ENCODE results near the gene DIP2C. TPM values are rescaled to one million over a fixed set of nuclear protein-coding genes. Genes with fewer than 3 reads are reported as not detected.

Gene DIP2C
- total and polyA plus RNA-seq, 3 donors from 2014 or later: 14.9 to 43.4 (median 30.1) TPM

DNA sequence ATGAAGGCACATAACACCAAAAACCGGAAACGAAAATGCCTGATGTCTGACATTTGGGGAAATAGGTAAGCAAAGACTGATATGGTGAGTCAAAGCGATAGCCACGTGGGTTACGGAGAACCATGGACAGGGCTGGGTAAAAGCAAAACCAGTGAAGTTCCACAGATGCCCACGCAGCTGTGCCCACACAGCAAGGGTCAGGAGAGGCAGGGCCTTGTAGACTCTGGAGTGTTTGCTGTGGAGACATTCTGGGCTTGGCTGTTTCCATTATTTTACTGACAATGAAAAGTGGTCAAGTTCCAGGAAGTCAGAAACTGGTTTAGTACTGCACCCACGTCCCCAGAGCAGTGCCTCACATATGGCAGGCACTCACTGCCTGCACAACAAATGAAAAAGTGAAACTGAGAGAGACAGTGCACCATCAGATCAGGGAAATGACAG is 405.5 kb downstream of the DIP2C start:
- intact Hi-C loops (cut with DNase I; ENCODE audit: low total_unique reads): no loop called here
- Histone ChIP-seq H3K27ac (no peak overlapping the region), H3K9me3 (no peaks in the 10 kb centered on the region), H3K36me3 (ENCODE audit: low read depth, missing control alignments) (no peaks in the 10 kb centered on the region), H3K4me1 (no peaks in the 10 kb centered on the region), H3K4me3 (no peak overlapping the region), H3K27me3 (no peaks in the 10 kb centered on the region)
- TF ChIP-seq POLR2A (IDR thresholded peaks at IDR 0.05): no peak
- TF ChIP-seq, protein P1, sequence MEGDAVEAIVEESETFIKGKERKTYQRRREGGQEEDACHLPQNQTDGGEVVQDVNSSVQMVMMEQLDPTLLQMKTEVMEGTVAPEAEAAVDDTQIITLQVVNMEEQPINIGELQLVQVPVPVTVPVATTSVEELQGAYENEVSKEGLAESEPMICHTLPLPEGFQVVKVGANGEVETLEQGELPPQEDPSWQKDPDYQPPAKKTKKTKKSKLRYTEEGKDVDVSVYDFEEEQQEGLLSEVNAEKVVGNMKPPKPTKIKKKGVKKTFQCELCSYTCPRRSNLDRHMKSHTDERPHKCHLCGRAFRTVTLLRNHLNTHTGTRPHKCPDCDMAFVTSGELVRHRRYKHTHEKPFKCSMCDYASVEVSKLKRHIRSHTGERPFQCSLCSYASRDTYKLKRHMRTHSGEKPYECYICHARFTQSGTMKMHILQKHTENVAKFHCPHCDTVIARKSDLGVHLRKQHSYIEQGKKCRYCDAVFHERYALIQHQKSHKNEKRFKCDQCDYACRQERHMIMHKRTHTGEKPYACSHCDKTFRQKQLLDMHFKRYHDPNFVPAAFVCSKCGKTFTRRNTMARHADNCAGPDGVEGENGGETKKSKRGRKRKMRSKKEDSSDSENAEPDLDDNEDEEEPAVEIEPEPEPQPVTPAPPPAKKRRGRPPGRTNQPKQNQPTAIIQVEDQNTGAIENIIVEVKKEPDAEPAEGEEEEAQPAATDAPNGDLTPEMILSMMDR (IDR thresholded peaks at IDR 0.05): no peak
- DNase-seq: no peak
- 87 to 90% methylated on average over 7 of the region's 7 CpGs for WGBS, 2 donors

DNA sequence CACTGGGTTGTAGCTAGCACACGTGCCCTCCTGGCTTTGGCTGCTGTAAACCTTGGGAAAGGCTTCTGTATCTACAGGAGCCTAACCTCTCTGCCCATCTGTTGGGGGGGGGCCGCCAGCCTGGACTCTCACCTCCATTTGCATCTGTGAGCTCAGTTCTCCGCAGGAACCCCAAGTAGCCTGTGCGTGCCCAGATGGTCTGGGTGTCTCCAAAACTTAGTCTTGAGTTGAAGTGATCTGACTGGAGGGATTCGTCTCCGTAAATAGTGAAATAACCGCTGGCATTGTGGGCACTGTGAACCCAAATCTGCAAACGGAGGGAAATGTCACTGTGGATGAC is 406.4 kb downstream of the DIP2C start:
- Histone ChIP-seq H3K4me1 (no peaks in the 10 kb centered on the region), H3K4me3 (no peak overlapping the region), H3K36me3 (ENCODE audit: low read depth, missing control alignments) (no peaks in the 10 kb centered on the region), H3K9me3 (no peaks in the 10 kb centered on the region), H3K27ac (no peak overlapping the region), H3K27me3 (no peaks in the 10 kb centered on the region)
- WGBS, 2 donors: 89 to 94% methylated on average over 8 of the region's 8 CpGs
- intact Hi-C loops (cut with DNase I; ENCODE audit: low total_unique reads): no loop called here
- DNase-seq: no peak
- TF ChIP-seq POLR2A (IDR thresholded peaks at IDR 0.05): no peak
- TF ChIP-seq, protein P1 (IDR thresholded peaks at IDR 0.05): no peak

DNA sequence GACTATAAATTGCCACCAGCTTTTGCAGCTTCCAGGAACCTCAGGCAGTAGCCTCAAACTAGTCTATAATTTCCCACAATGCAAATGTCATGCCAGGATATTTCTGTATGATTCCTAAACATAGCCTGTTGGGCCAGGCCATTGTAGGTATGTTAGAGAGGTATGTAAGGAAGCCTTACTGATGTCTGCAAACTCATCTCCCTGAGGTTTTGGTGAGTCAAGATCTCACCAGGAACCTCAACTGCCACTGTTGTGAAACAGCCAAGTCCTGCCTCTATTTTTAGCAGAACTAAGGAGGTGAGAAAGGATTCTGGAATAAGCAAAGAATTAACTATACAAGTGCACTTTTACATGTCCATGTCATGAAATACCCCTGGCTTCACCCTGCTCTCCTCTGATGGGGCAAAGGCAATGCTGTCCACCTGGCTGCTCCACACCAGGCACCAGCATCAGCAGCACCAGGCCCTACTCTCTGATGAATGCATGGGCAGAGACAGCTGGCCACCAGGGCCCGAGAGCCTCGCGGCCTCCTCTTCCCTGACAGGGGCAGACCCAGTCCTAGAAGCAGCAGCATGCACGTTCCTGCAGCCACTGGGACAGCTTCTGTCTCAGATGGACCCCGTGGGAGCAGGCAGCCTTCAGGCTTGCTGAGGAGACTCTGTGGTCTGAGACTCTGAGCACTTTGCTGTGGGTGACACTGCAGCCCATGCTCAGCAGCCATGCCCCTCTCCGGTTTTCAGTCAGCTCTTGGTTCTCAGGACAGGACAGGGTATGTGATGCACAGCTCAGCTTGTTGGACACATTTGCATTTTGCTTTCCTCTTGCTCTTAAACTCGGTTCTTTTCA is 407.0 kb downstream of the DIP2C start:
- intact Hi-C loops (cut with DNase I; ENCODE audit: low total_unique reads): no loop called here
- TF ChIP-seq, protein P1 (IDR thresholded peaks at IDR 0.05): no peak
- TF ChIP-seq POLR2A (IDR thresholded peaks at IDR 0.05): no peak

DNA sequence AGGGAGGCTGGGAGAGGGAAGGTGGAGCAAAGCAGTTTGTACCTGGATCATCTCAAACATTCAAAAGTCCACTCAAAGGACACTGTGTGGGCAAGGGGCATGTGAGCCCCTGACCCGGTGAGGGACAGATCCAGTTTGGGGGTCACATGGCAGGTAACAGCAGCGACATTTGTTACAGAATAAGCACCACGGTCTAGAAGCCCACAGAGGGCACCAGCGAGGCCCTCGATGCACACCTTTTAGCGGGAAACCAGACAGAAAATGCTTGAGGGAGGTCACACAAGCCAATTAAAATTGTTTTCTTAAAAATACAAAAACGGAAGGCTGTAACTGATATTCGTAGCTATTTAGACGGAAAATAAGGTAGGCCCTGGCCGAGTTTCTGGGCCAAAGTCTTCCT is 409.8 kb downstream of the DIP2C start:
- no peak overlapping the region for H3K27ac ChIP-seq
- no peak for TF ChIP-seq POLR2A (IDR thresholded peaks at IDR 0.05)
- 90 to 92% methylated on average over 10 of the region's 10 CpGs for WGBS, 2 donors
- H3K36me3 ChIP-seq (ENCODE audit: low read depth, missing control alignments): no peaks in the 10 kb centered on the region
- H3K9me3 ChIP-seq: no peaks in the 10 kb centered on the region
- no peaks in the 10 kb centered on the region for H3K4me1 ChIP-seq
- DNase-seq: no peak
- no peaks in the 10 kb centered on the region for H3K27me3 ChIP-seq
- intact Hi-C loops (cut with DNase I; ENCODE audit: low total_unique reads): no loop called here
- no peak overlapping the region for H3K4me3 ChIP-seq

More for the DNA sequence above, 407.0 kb downstream of the DIP2C start:
- Histone ChIP-seq H3K27me3 (no peaks in the 10 kb centered on the region), H3K4me3 (no peak overlapping the region), H3K27ac (no peak overlapping the region), H3K36me3 (ENCODE audit: low read depth, missing control alignments) (no peaks in the 10 kb centered on the region), H3K9me3 (no peaks in the 10 kb centered on the region), H3K4me1 (no peaks in the 10 kb centered on the region)
- DNase-seq: no peak
- WGBS, 2 donors: 76 to 98% methylated on average over 5 to 7 of the region's 7 CpGs

DNA sequence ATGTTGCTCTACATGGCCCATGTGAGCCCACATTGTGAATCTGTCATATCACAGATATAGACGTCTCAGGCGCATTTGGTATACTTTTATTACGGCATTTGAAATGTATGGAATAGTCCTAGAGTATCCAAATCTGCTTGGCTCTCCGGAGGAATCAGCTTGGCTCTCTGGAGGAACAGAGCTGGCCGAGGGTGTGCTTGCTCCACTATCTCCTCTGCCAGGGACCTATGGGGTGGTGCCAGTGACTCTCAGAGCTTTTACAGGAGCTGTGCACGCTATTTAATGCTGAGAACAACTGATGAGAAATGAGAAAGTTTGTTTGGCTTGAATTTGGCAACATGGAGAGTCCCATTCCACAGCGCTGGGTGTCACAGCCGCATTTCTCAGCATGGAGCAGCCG is 410.2 kb downstream of the DIP2C start:
- Histone ChIP-seq H3K4me3 (no peak overlapping the region), H3K9me3 (no peaks in the 10 kb centered on the region), H3K4me1 (no peaks in the 10 kb centered on the region), H3K36me3 (ENCODE audit: low read depth, missing control alignments) (no peaks in the 10 kb centered on the region), H3K27me3 (no peaks in the 10 kb centered on the region), H3K27ac (no peak overlapping the region)
- WGBS, 2 donors: 95 to 96% methylated on average over 9 of the region's 9 CpGs
- intact Hi-C loops (cut with DNase I; ENCODE audit: low total_unique reads): no loop called here
- TF ChIP-seq, protein P1 (IDR thresholded peaks at IDR 0.05): no peak
- no peak for TF ChIP-seq POLR2A (IDR thresholded peaks at IDR 0.05)
- DNase-seq: no peak

All from testis (tissue), 3 donors.